ENCODE measurements around the gene KLHL10. TPM values are rescaled to one million over a fixed set of nuclear protein-coding genes. Genes with fewer than 3 reads are reported as not detected.

Gene KLHL10
- total and polyA plus RNA-seq, 2 experiments from 2014 or later: 0.43 TPM; not detected in 1

GRCh38 chr17:41813699-41814124 is 23.9 kb upstream of the KLHL10 start:
- WGBS (ENCODE audit: low lambda C conversion rate, missing lambda C conversion rate): 28% methylated on average over 9 of the region's 9 CpGs
- peaks cover 64% of the 10 kb centered on the region for H3K79me2 ChIP-seq
- H2AFZ ChIP-seq: peak overlapping the region; percentile 100
- peaks cover 11% of the 10 kb centered on the region for H3K4me1 ChIP-seq (ENCODE audit: insufficient read depth)
- peaks cover 7% of the 10 kb centered on the region for H4K20me1 ChIP-seq (ENCODE audit: insufficient read depth, poor library complexity, severe bottlenecking)
- peak overlapping the region; percentile 54 for H3K4me3 ChIP-seq
- DNase-seq (ENCODE audit: low spot score): no peak
- no peaks in the 10 kb centered on the region for H3K27me3 ChIP-seq
- peak overlapping the region; percentile 95 for H3K4me2 ChIP-seq
- peak overlapping the region; percentile 98 for H3K27ac ChIP-seq
- H3K9me2 ChIP-seq (replicated peaks; ENCODE audit: insufficient read depth): no peaks in the 10 kb centered on the region
- no peaks in the 10 kb centered on the region for H3K9me3 ChIP-seq (ENCODE audit: low read depth)
- H3K36me3 ChIP-seq (replicated peaks; ENCODE audit: insufficient read depth, low read depth): no peaks in the 10 kb centered on the region
- TF ChIP-seq EZH2phosphoT487 (IDR thresholded peaks at IDR 0.05; ENCODE audit: low read depth, severe bottlenecking, unreplicated experiment) (no peak), EZH2 (IDR thresholded peaks at IDR 0.05; ENCODE audit: borderline replicate concordance) (no peak)
- TF ChIP-seq, protein P1, sequence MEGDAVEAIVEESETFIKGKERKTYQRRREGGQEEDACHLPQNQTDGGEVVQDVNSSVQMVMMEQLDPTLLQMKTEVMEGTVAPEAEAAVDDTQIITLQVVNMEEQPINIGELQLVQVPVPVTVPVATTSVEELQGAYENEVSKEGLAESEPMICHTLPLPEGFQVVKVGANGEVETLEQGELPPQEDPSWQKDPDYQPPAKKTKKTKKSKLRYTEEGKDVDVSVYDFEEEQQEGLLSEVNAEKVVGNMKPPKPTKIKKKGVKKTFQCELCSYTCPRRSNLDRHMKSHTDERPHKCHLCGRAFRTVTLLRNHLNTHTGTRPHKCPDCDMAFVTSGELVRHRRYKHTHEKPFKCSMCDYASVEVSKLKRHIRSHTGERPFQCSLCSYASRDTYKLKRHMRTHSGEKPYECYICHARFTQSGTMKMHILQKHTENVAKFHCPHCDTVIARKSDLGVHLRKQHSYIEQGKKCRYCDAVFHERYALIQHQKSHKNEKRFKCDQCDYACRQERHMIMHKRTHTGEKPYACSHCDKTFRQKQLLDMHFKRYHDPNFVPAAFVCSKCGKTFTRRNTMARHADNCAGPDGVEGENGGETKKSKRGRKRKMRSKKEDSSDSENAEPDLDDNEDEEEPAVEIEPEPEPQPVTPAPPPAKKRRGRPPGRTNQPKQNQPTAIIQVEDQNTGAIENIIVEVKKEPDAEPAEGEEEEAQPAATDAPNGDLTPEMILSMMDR (IDR thresholded peaks at IDR 0.05; ENCODE audit: poor library complexity): no peak

GRCh38 chr17:41814195-41814594 is 23.4 kb upstream of the KLHL10 start:
- TF ChIP-seq, protein P1 (IDR thresholded peaks at IDR 0.05; ENCODE audit: poor library complexity): no peak
- no peak for TF ChIP-seq EZH2 (IDR thresholded peaks at IDR 0.05; ENCODE audit: borderline replicate concordance)
- no peak overlapping the region for H3K4me3 ChIP-seq
- no peak for DNase-seq (ENCODE audit: low spot score)
- H3K36me3 ChIP-seq (replicated peaks; ENCODE audit: insufficient read depth, low read depth): no peaks in the 10 kb centered on the region
- H3K27me3 ChIP-seq: no peaks in the 10 kb centered on the region
- H3K4me2 ChIP-seq: peak overlapping the region; percentile 95
- H4K20me1 ChIP-seq (ENCODE audit: insufficient read depth, poor library complexity, severe bottlenecking): peaks cover 7% of the 10 kb centered on the region
- H3K4me1 ChIP-seq (ENCODE audit: insufficient read depth): peaks cover 11% of the 10 kb centered on the region
- no peak overlapping the region for H2AFZ ChIP-seq
- H3K79me2 ChIP-seq: peaks cover 59% of the 10 kb centered on the region
- WGBS (ENCODE audit: low lambda C conversion rate, missing lambda C conversion rate): 44% methylated on average over 1 of the region's 1 CpG
- H3K9me2 ChIP-seq (replicated peaks; ENCODE audit: insufficient read depth): no peaks in the 10 kb centered on the region
- H3K9me3 ChIP-seq (ENCODE audit: low read depth): no peaks in the 10 kb centered on the region
- H3K27ac ChIP-seq: peak overlapping the region; percentile 98

DNA sequence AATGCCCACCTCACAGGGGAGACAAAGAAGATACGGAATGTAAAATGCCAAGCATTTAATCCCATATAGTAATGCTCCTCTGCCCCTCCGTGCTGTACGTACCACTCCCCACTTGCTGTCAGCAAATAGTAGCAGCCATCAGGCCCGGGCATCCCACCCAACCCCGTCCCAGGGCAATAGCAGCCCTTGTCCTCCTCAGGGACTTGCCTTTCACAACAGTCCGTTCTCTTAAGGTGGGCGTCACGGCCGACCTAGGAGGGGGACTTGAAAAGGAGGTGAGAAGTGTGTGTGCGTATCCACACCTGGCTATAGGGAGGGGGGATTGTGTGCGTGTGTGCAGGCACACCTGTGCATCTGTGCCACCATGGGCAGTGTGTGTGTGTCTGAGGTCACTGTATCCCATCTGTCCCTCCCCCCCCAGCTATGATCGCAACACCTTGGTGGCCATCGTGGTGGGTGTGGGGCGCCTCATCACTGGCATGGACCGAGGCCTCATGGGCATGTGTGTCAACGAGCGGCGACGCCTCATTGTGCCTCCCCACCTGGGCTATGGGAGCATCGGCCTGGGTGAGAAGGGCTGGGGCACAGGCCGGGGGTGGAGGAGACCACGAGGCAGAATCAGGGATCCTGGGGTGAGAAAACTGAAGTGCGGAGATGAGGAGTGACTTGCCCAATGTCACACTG is 20.8 kb upstream of the KLHL10 start:
- DNase-seq (ENCODE audit: low spot score): no peak
- Histone ChIP-seq H4K20me1 (ENCODE audit: insufficient read depth, poor library complexity, severe bottlenecking) (no peaks in the 10 kb centered on the region), H3K4me1 (ENCODE audit: insufficient read depth) (no peaks in the 10 kb centered on the region), H3K27ac (no peak overlapping the region), H2AFZ (no peak overlapping the region), H3K9me3 (ENCODE audit: low read depth) (no peaks in the 10 kb centered on the region), H3K4me3 (no peak overlapping the region), H3K36me3 (replicated peaks; ENCODE audit: insufficient read depth, low read depth) (no peaks in the 10 kb centered on the region), H3K9me2 (replicated peaks; ENCODE audit: insufficient read depth) (no peaks in the 10 kb centered on the region), H3K4me2 (no peak overlapping the region), H3K27me3 (no peaks in the 10 kb centered on the region), H3K79me2 (peaks cover 38% of the 10 kb centered on the region)
- 97% methylated on average over 23 of the region's 23 CpGs for WGBS (ENCODE audit: low lambda C conversion rate, missing lambda C conversion rate)
- TF ChIP-seq EZH2phosphoT487 (IDR thresholded peaks at IDR 0.05; ENCODE audit: low read depth, severe bottlenecking, unreplicated experiment): no peak
- TF ChIP-seq, protein P1 (IDR thresholded peaks at IDR 0.05; ENCODE audit: poor library complexity): no peak
- no peak for TF ChIP-seq EZH2 (IDR thresholded peaks at IDR 0.05; ENCODE audit: borderline replicate concordance)
